ENCODE data around the gene AGXT. TPM values are rescaled to one million over a fixed set of nuclear protein-coding genes. Genes with fewer than 3 reads are reported as not detected.

The AGXT gene
- total RNA-seq, 1 donor from 2014 or later: not detected

- DNase-seq (ENCODE audit: low spot score): no peak
- H3K36me3 Mint-ChIP-seq (ENCODE audit: low read depth, unreplicated experiment): no peaks in the 10 kb centered on the region
- no peaks in the 10 kb centered on the region for H3K4me1 Mint-ChIP-seq (ENCODE audit: unreplicated experiment)
- H3K9me3 Mint-ChIP-seq (ENCODE audit: unreplicated experiment): no peaks in the 10 kb centered on the region
- peaks cover 2% of the 10 kb centered on the region for H3K27me3 Mint-ChIP-seq (ENCODE audit: unreplicated experiment)
- TF ChIP-seq, protein P1, sequence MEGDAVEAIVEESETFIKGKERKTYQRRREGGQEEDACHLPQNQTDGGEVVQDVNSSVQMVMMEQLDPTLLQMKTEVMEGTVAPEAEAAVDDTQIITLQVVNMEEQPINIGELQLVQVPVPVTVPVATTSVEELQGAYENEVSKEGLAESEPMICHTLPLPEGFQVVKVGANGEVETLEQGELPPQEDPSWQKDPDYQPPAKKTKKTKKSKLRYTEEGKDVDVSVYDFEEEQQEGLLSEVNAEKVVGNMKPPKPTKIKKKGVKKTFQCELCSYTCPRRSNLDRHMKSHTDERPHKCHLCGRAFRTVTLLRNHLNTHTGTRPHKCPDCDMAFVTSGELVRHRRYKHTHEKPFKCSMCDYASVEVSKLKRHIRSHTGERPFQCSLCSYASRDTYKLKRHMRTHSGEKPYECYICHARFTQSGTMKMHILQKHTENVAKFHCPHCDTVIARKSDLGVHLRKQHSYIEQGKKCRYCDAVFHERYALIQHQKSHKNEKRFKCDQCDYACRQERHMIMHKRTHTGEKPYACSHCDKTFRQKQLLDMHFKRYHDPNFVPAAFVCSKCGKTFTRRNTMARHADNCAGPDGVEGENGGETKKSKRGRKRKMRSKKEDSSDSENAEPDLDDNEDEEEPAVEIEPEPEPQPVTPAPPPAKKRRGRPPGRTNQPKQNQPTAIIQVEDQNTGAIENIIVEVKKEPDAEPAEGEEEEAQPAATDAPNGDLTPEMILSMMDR (IDR thresholded peaks at IDR 0.05; ENCODE audit: unreplicated experiment): no peak
- no peak overlapping the region for H3K4me3 Mint-ChIP-seq (ENCODE audit: unreplicated experiment)
- H3K27ac Mint-ChIP-seq (ENCODE audit: unreplicated experiment): no peak overlapping the region
Measured at GRCh38 chr2:240891492-240892340, 23.1 kb downstream of the AGXT start.

DNA sequence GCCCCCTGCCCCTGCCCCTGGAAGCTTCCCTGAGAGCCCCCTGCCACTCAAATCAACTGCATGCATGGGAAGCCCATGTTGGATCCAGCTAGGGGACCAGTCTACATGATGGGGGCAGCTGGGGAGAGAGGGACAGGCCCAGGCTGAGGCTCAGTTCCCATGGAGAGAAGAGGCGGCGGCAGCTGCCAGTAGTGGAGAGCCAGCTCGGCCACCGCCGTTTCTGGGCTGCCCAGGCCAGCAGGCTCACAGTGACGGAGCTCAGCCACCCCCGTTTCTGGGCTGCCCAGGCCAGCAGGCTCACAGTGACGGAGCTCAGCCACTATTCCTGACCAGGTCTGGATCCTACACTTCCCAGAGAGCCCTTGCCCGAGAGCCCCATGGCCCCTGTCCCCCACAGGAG, 23.7 kb downstream of the AGXT start:
- Mint-ChIP-seq H3K4me3 (ENCODE audit: unreplicated experiment) (no peak overlapping the region), H3K9me3 (ENCODE audit: unreplicated experiment) (no peaks in the 10 kb centered on the region), H3K27me3 (ENCODE audit: unreplicated experiment) (peaks cover 2% of the 10 kb centered on the region), H3K4me1 (ENCODE audit: unreplicated experiment) (no peaks in the 10 kb centered on the region), H3K27ac (ENCODE audit: unreplicated experiment) (no peak overlapping the region), H3K36me3 (ENCODE audit: low read depth, unreplicated experiment) (no peaks in the 10 kb centered on the region)
- DNase-seq (ENCODE audit: low spot score): no peak
- TF ChIP-seq, protein P1 (IDR thresholded peaks at IDR 0.05; ENCODE audit: unreplicated experiment): no peak

- Mint-ChIP-seq H3K27me3 (ENCODE audit: unreplicated experiment) (peaks cover 2% of the 10 kb centered on the region), H3K4me1 (ENCODE audit: unreplicated experiment) (no peaks in the 10 kb centered on the region), H3K36me3 (ENCODE audit: low read depth, unreplicated experiment) (no peaks in the 10 kb centered on the region), H3K9me3 (ENCODE audit: unreplicated experiment) (no peaks in the 10 kb centered on the region), H3K4me3 (ENCODE audit: unreplicated experiment) (no peak overlapping the region), H3K27ac (ENCODE audit: unreplicated experiment) (no peak overlapping the region)
- no peak for DNase-seq (ENCODE audit: low spot score)
- TF ChIP-seq, protein P1 (IDR thresholded peaks at IDR 0.05; ENCODE audit: unreplicated experiment): no peak
Measured at GRCh38 chr2:240892925-240893324, 24.3 kb downstream of the AGXT start.

GRCh38 chr2:240893363-240893844, 24.8 kb downstream of the AGXT start:
- Mint-ChIP-seq H3K27me3 (ENCODE audit: unreplicated experiment) (peaks cover 2% of the 10 kb centered on the region), H3K4me1 (ENCODE audit: unreplicated experiment) (peaks cover 2% of the 10 kb centered on the region), H3K4me3 (ENCODE audit: unreplicated experiment) (no peak overlapping the region), H3K9me3 (ENCODE audit: unreplicated experiment) (no peaks in the 10 kb centered on the region), H3K27ac (ENCODE audit: unreplicated experiment) (no peak overlapping the region), H3K36me3 (ENCODE audit: low read depth, unreplicated experiment) (no peaks in the 10 kb centered on the region)
- TF ChIP-seq, protein P1 (IDR thresholded peaks at IDR 0.05; ENCODE audit: unreplicated experiment): no peak
- no peak for DNase-seq (ENCODE audit: low spot score)

DNA sequence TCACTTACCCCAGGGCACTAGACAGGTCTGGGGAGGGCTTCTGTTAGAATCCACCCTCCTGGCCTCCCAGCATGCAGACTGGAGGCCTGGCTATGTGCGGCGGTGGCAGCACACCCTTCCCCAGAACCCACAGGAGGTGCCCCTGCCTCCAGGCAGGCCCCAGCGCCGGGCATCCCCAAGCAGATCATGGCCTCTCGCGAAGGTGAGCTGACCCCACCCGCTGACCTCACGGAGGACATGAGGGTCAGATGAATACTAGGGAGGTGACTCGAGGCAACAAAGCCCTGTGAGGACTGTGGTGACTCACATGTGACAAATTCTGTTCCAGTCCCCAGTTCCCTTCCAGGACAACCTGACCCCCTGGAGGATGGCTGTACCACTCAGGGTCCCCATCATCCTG, 25.4 kb downstream of the AGXT start:
- Mint-ChIP-seq H3K4me3 (ENCODE audit: unreplicated experiment) (no peak overlapping the region), H3K9me3 (ENCODE audit: unreplicated experiment) (no peaks in the 10 kb centered on the region), H3K4me1 (ENCODE audit: unreplicated experiment) (peaks cover 6% of the 10 kb centered on the region), H3K27ac (ENCODE audit: unreplicated experiment) (no peak overlapping the region), H3K36me3 (ENCODE audit: low read depth, unreplicated experiment) (no peaks in the 10 kb centered on the region), H3K27me3 (ENCODE audit: unreplicated experiment) (peaks cover 2% of the 10 kb centered on the region)
- TF ChIP-seq, protein P1 (IDR thresholded peaks at IDR 0.05; ENCODE audit: unreplicated experiment): no peak
- DNase-seq (ENCODE audit: low spot score): no peak
